Endothelial cell of umbilical vein (primary cell): Measurements from ENCODE around the gene CCDC32. TPM values are rescaled to one million over a fixed set of nuclear protein-coding genes. Genes with fewer than 3 reads are reported as not detected.

Experiments used
- BruUV-seq: library from RNA; stranded (reverse); fragments of 400-500 nt; replicated peaks from 2 replicates; lab custom pipeline; 2021; lab: Mats Ljungman, UMichigan
- CTCF ChIA-PET: fragments of 300-600, 350-600 bp; sonication (Branson Sonifier 250); formaldehyde crosslinking; loops from one replicate; lab custom pipeline; 2021; ENCODE audit warnings: antibody characterized with exemption, inconsistent platforms; lab: Charles Lee
- POLR2A ChIA-PET: fragments of 300-600, 350-600 bp; sonication (Branson Sonifier 250); formaldehyde crosslinking; loops from one replicate; lab custom pipeline; 2021; ENCODE audit warnings: antibody characterized with exemption, inconsistent platforms; lab: Charles Lee
- DNase-seq: peaks from one replicate; pipeline ENCODE4 v3.0.0-alpha.2; 2011; ENCODE audit warnings: low read depth, low spot score
- FAIRE-seq: peaks from 2 replicates; lab custom pipeline; 2011; peaks lifted over from hg19 to GRCh38; lab: Jason Lieb, UNC
- H2AFZ ChIP-seq: 2 replicates; pipeline ENCODE4 v1.6.0; 2012; ENCODE audit warnings: low read depth, low read length, control low read depth, inconsistent platforms
- H3K27ac ChIP-seq: 2 replicates; pipeline ENCODE4 v1.5.1; 2011; ENCODE audit warnings: low read depth, mild to moderate bottlenecking, control low read depth, low read length, moderate library complexity; ENCODE audit not compliant: insufficient read depth
- H3K27me3 ChIP-seq, 2 experiments: 2 replicates each; pipeline versions ENCODE4 v1.6.0 to v1.6.1; 2011; ENCODE audit warnings: low read length in 2 of 2, mixed read lengths in 1 of 2; ENCODE audit not compliant: control insufficient read depth in 2 of 2, insufficient read depth in 2 of 2
- H3K36me3 ChIP-seq, 2 experiments: 2 replicates in 1 of 2; 3 replicates in 1 of 2; pipeline ENCODE4 v1.5.1; 2011; ENCODE audit warnings: low read length in 2 of 2, mild to moderate bottlenecking in 1 of 2, moderate library complexity in 1 of 2; ENCODE audit not compliant: control insufficient read depth in 2 of 2, insufficient read depth in 2 of 2; ENCODE audit errors: extremely low read depth in 1 of 2
- H3K4me1 ChIP-seq: 3 replicates; pipeline ENCODE4 v1.5.1; 2011; ENCODE audit warnings: mild to moderate bottlenecking, low read length; ENCODE audit not compliant: control insufficient read depth, insufficient read depth; ENCODE audit errors: extremely low read depth
- H3K4me2 ChIP-seq: 2 replicates; pipeline ENCODE4 v1.6.1; 2011; ENCODE audit warnings: low read length, control low read depth, mixed read lengths; ENCODE audit not compliant: insufficient read depth
- H3K4me3 ChIP-seq, 3 experiments: fragments of 200-600 bp in 1 of 3; sonication (generic), shearing (Covaris generic) in 1 of 3; replicated peaks in 1 of 3; 2 replicates each; pipeline ENCODE4 v1.5.1; 2011 to 2016; ENCODE audit warnings: control low read depth in 3 of 3, low read length in 3 of 3, mild to moderate bottlenecking in 2 of 3, inconsistent platforms in 1 of 3, low read depth in 1 of 3, moderate library complexity in 1 of 3; ENCODE audit not compliant: insufficient read depth in 1 of 3
- H3K79me2 ChIP-seq: 2 replicates; pipeline ENCODE4 v1.6.0; 2012; ENCODE audit warnings: low read length, inconsistent platforms; ENCODE audit not compliant: control insufficient read depth, insufficient read depth
- H3K9ac ChIP-seq: replicated peaks from 2 replicates; pipeline ENCODE3; 2011; ENCODE audit warnings: low read length, control low read depth; ENCODE audit not compliant: insufficient read depth; ENCODE audit errors: extremely low read depth
- H3K9me1 ChIP-seq: replicated peaks from 3 replicates; pipeline ENCODE4 v1.6.0; 2011; ENCODE audit warnings: mild to moderate bottlenecking, low read length; ENCODE audit not compliant: control insufficient read depth, insufficient read depth; ENCODE audit errors: extremely low read depth
- H3K9me3 ChIP-seq: replicated peaks from 2 replicates; pipeline ENCODE4 v1.5.1; 2012; ENCODE audit warnings: low read length, inconsistent platforms; ENCODE audit not compliant: control insufficient read depth, insufficient read depth
- H4K20me1 ChIP-seq: replicated peaks from 2 replicates; pipeline ENCODE3; 2011; ENCODE audit warnings: mild to moderate bottlenecking, low read length; ENCODE audit not compliant: control insufficient read depth, insufficient read depth; ENCODE audit errors: extremely low read depth
- EZH2 ChIP-seq: IDR thresholded peaks from 2 replicates; pipeline ENCODE4 v1.6.1; 2012; ENCODE audit warnings: borderline replicate concordance, low read depth, mild to moderate bottlenecking, moderate library complexity, low read length, inconsistent platforms; ENCODE audit not compliant: severe bottlenecking
- FOS ChIP-seq: IDR thresholded peaks from 2 replicates; pipeline ENCODE4 v1.6.1; 2011; ENCODE audit warnings: mild to moderate bottlenecking, low read length, moderate library complexity, borderline replicate concordance; ENCODE audit not compliant: insufficient read depth
- GATA2 ChIP-seq: IDR thresholded peaks from 2 replicates; pipeline ENCODE4 v1.7.0; 2011; ENCODE audit warnings: low read depth, mild to moderate bottlenecking, moderate library complexity, mixed read lengths, low read length; ENCODE audit not compliant: insufficient read length, insufficient read depth
- JUN ChIP-seq: IDR thresholded peaks from 2 replicates; pipeline ENCODE4 v1.6.1; 2011; ENCODE audit warnings: borderline replicate concordance, low read depth; ENCODE audit not compliant: insufficient read length, insufficient read depth
- MAX ChIP-seq: IDR thresholded peaks from 2 replicates; pipeline ENCODE4 v1.6.1; 2011; ENCODE audit not compliant: insufficient read depth, insufficient read length
- MYC ChIP-seq: IDR thresholded peaks from one replicate; pipeline ENCODE4 v1.6.1; 2011; ENCODE audit warnings: mild to moderate bottlenecking, low read depth, low read length
- POLR2A ChIP-seq: IDR thresholded peaks from 2 replicates; pipeline ENCODE4 v1.6.1; 2012; ENCODE audit warnings: low read depth, mild to moderate bottlenecking, control low read depth, low read length
- POLR2AphosphoS5 ChIP-seq: IDR thresholded peaks from 2 replicates; pipeline ENCODE4 v1.6.1; 2012; ENCODE audit warnings: low read depth, mild to moderate bottlenecking, control low read depth, low read length, moderate library complexity; ENCODE audit not compliant: insufficient read depth
- dilution Hi-C: fragments of 300-500 bp; cut with MboI; formaldehyde crosslinking; loops from one replicate; pipeline ENCODE4 v1.15.0; 2019; ENCODE audit warnings: low sequenced_read_pairs; ENCODE audit not compliant: extremely low pct_ligation_motif_present
- intact Hi-C: fragments of 100-400 bp; cut with micrococcal nuclease; formaldehyde crosslinking; loops from one replicate; pipeline ENCODE4 v1.10.0; 2022
- polyA plus RNA-seq, 4 experiments: library from polyadenylated mRNA; depleted of rRNA in 3 of 4; stranded (reverse) in 3 of 4; unstranded in 1 of 4; fragments of >200 nt; gene quantifications; 2 replicates each; pipeline versions ENCODE4 v1.2.1 to v1.2.3, GENCODE V29; 2011 to 2012; ENCODE audit warnings: missing spikeins in 1 of 4
- total RNA-seq: library from RNA; stranded (reverse); gene quantifications from 2 replicates; pipeline ENCODE4 v1.2.3, GENCODE V29; 2021
- TF ChIP-seq, protein P1 (sequence below), 2 donors: IDR thresholded peaks; 1 replicate in 1 of 2; 2 replicates in 1 of 2; pipeline ENCODE4 v1.5.1; 2011; ENCODE audit warnings: low read length in 2 of 2, mild to moderate bottlenecking in 2 of 2, moderate library complexity in 2 of 2, control low read depth in 1 of 2, inconsistent platforms in 1 of 2, low read depth in 1 of 2; ENCODE audit not compliant: insufficient read depth in 1 of 2; ENCODE audit errors: extremely low read depth in 1 of 2

Gene CCDC32
- total and polyA plus RNA-seq, 2 donors (not counting 3 experiments of a cell fraction or from before 2014, with no cell fraction given): 22.9 to 24.0 TPM

GRCh38 chr15:40536501-40536900, 28.3 kb downstream of the CCDC32 start:
- CTCF ChIA-PET: interaction anchor here (1.8 to 2.9 kb wide), 2 partner anchors 17 to 29 kb away, joined by 4 to 8 read pairs; no protein-coding TSS in a partner anchor
- no peak overlapping the region for H2AFZ ChIP-seq
- H3K9ac ChIP-seq: no peak overlapping the region
- TF ChIP-seq POLR2A (no peak), JUN (no peak), MAX (no peak), FOS (no peak), GATA2 (no peak), EZH2 (no peak), MYC (no peak), POLR2AphosphoS5 (no peak)
- TF ChIP-seq, protein P1, sequence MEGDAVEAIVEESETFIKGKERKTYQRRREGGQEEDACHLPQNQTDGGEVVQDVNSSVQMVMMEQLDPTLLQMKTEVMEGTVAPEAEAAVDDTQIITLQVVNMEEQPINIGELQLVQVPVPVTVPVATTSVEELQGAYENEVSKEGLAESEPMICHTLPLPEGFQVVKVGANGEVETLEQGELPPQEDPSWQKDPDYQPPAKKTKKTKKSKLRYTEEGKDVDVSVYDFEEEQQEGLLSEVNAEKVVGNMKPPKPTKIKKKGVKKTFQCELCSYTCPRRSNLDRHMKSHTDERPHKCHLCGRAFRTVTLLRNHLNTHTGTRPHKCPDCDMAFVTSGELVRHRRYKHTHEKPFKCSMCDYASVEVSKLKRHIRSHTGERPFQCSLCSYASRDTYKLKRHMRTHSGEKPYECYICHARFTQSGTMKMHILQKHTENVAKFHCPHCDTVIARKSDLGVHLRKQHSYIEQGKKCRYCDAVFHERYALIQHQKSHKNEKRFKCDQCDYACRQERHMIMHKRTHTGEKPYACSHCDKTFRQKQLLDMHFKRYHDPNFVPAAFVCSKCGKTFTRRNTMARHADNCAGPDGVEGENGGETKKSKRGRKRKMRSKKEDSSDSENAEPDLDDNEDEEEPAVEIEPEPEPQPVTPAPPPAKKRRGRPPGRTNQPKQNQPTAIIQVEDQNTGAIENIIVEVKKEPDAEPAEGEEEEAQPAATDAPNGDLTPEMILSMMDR (IDR thresholded peaks at IDR 0.05; ENCODE audit: extremely low read depth in 1 of 2, insufficient read depth in 1 of 2, low read depth in 1 of 2, low read length in 2 of 2): no peak
- H3K27ac ChIP-seq: no peak overlapping the region
- no peaks in the 10 kb centered on the region for H3K9me1 ChIP-seq
- no TSS peak for BruUV-seq
- H3K4me2 ChIP-seq: no peak overlapping the region
- H3K4me3 ChIP-seq: no peak overlapping the region
- H3K27me3 ChIP-seq: no peaks in the 10 kb centered on the region
- no peak for DNase-seq
- POLR2A ChIA-PET: no interaction called here
- H3K79me2 ChIP-seq: no peaks in the 10 kb centered on the region
- no peaks in the 10 kb centered on the region for H3K4me1 ChIP-seq
- intact Hi-C loops (no loop called here), dilution Hi-C loops (no loop called here)
- no peaks in the 10 kb centered on the region for H3K36me3 ChIP-seq
- H4K20me1 ChIP-seq: no peaks in the 10 kb centered on the region
- H3K9me3 ChIP-seq: no peaks in the 10 kb centered on the region
- FAIRE-seq: no peak
